Measurements from ENCODE around the gene HSPH1.

DNA sequence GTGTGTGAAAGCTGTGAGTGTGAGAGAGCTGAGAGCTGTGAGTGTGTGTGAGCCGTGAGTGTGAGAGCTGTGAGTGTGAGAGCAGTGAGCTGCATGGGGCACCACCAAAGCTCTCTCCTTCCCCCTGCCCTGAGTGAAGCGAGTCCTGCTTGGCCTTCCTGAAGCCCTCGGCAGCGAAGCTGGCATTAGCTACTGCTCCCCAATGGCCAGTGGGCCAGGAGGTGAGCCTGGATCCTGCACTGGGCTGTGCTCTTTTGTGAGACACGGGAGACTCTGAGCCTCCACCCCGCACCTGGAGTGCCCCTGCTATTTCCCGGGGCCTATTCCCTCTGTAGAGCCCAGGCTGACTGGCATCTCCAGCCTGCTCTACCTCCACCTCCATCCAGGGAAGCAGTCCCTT is 51.5 kb downstream of the HSPH1 start:
- TF ChIP-seq, protein P1, sequence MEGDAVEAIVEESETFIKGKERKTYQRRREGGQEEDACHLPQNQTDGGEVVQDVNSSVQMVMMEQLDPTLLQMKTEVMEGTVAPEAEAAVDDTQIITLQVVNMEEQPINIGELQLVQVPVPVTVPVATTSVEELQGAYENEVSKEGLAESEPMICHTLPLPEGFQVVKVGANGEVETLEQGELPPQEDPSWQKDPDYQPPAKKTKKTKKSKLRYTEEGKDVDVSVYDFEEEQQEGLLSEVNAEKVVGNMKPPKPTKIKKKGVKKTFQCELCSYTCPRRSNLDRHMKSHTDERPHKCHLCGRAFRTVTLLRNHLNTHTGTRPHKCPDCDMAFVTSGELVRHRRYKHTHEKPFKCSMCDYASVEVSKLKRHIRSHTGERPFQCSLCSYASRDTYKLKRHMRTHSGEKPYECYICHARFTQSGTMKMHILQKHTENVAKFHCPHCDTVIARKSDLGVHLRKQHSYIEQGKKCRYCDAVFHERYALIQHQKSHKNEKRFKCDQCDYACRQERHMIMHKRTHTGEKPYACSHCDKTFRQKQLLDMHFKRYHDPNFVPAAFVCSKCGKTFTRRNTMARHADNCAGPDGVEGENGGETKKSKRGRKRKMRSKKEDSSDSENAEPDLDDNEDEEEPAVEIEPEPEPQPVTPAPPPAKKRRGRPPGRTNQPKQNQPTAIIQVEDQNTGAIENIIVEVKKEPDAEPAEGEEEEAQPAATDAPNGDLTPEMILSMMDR (conservative IDR thresholded peaks at IDR 0.05), result no peak
- TF ChIP-seq ZFX (IDR thresholded peaks at IDR 0.05), result no peak

All from C4-2B (cell line).